ENCODE data around the gene TRHDE. TPM values are rescaled to one million over a fixed set of nuclear protein-coding genes. Genes with fewer than 3 reads are reported as not detected.

The TRHDE gene
- total RNA-seq, 1 experiment from 2014 or later = 0.74 TPM

- Histone ChIP-seq H3K79me2 (ENCODE audit: low read depth) (no peaks in the 10 kb centered on the region), H4K20me1 (ENCODE audit: insufficient read depth) (no peaks in the 10 kb centered on the region), H3F3A (ENCODE audit: insufficient read depth, low read depth) (no peaks in the 10 kb centered on the region), H3K4me1 (replicated peaks; ENCODE audit: insufficient read depth) (no peaks in the 10 kb centered on the region), H3K4me2 (no peak overlapping the region), H3K9me3 (ENCODE audit: insufficient read depth, low read depth) (no peaks in the 10 kb centered on the region), H3K4me3 (no peak overlapping the region), H3K27me3 (ENCODE audit: insufficient read depth, low read depth) (no peaks in the 10 kb centered on the region), H3K36me3 (ENCODE audit: low read depth) (no peaks in the 10 kb centered on the region), H3K27ac (no peak overlapping the region), H2AFZ (no peak overlapping the region), H3K9me2 (ENCODE audit: insufficient read depth) (no peaks in the 10 kb centered on the region)
- TF ChIP-seq EZH2 (IDR thresholded peaks at IDR 0.05; ENCODE audit: low read depth) (no peak), CTCF (conservative IDR thresholded peaks at IDR 0.05) (no peak)
- no peak for DNase-seq
- BruUV-seq (replicated peaks) = no TSS peak
- CTCF ChIA-PET = no interaction called here
- intact Hi-C loops (cut with micrococcal nuclease; ENCODE audit: unreplicated experiment) = no loop called here
- POLR2A ChIA-PET (ENCODE audit: unreplicated experiment) = no interaction called here
These were observed 233.1 kb downstream of the TRHDE start for GRCh38 chr12:72505227-72505626.

- POLR2A ChIA-PET (ENCODE audit: unreplicated experiment) = no interaction called here
- DNase-seq = no peak
- H3K27ac ChIP-seq = no peak overlapping the region
- no peaks in the 10 kb centered on the region for H3K36me3 ChIP-seq (ENCODE audit: low read depth)
- intact Hi-C loops (cut with micrococcal nuclease; ENCODE audit: unreplicated experiment) = no loop called here
- H3K9me3 ChIP-seq (ENCODE audit: insufficient read depth, low read depth) = no peaks in the 10 kb centered on the region
- H3F3A ChIP-seq (ENCODE audit: insufficient read depth, low read depth) = no peaks in the 10 kb centered on the region
- no peaks in the 10 kb centered on the region for H3K4me1 ChIP-seq (replicated peaks; ENCODE audit: insufficient read depth)
- H4K20me1 ChIP-seq (ENCODE audit: insufficient read depth) = no peaks in the 10 kb centered on the region
- no peak for TF ChIP-seq EZH2 (IDR thresholded peaks at IDR 0.05; ENCODE audit: low read depth)
- TF ChIP-seq CTCF (conservative IDR thresholded peaks at IDR 0.05) = no peak
- CTCF ChIA-PET = no interaction called here
- H2AFZ ChIP-seq = no peak overlapping the region
- H3K4me2 ChIP-seq = no peak overlapping the region
- no peaks in the 10 kb centered on the region for H3K79me2 ChIP-seq (ENCODE audit: low read depth)
- no peak overlapping the region for H3K4me3 ChIP-seq
- H3K27me3 ChIP-seq (ENCODE audit: insufficient read depth, low read depth) = no peaks in the 10 kb centered on the region
- no TSS peak for BruUV-seq (replicated peaks)
- no peaks in the 10 kb centered on the region for H3K9me2 ChIP-seq (ENCODE audit: insufficient read depth)
These were observed 237.7 kb downstream of the TRHDE start for GRCh38 chr12:72509891-72510290.

- ChIA-PET POLR2A (ENCODE audit: unreplicated experiment) (no interaction called here), CTCF (no interaction called here)
- no TSS peak for BruUV-seq (replicated peaks)
- no peaks in the 10 kb centered on the region for H3F3A ChIP-seq (ENCODE audit: insufficient read depth, low read depth)
- no peaks in the 10 kb centered on the region for H3K36me3 ChIP-seq (ENCODE audit: low read depth)
- no peaks in the 10 kb centered on the region for H3K9me2 ChIP-seq (ENCODE audit: insufficient read depth)
- H3K9me3 ChIP-seq (ENCODE audit: insufficient read depth, low read depth) = no peaks in the 10 kb centered on the region
- no peak overlapping the region for H3K4me2 ChIP-seq
- H3K79me2 ChIP-seq (ENCODE audit: low read depth) = no peaks in the 10 kb centered on the region
- no peak for DNase-seq
- no peak overlapping the region for H3K4me3 ChIP-seq
- H2AFZ ChIP-seq = no peak overlapping the region
- H4K20me1 ChIP-seq (ENCODE audit: insufficient read depth) = no peaks in the 10 kb centered on the region
- TF ChIP-seq EZH2 (IDR thresholded peaks at IDR 0.05; ENCODE audit: low read depth) (no peak), CTCF (conservative IDR thresholded peaks at IDR 0.05) (no peak)
- H3K27me3 ChIP-seq (ENCODE audit: insufficient read depth, low read depth) = no peaks in the 10 kb centered on the region
- H3K27ac ChIP-seq = no peak overlapping the region
- intact Hi-C loops (cut with micrococcal nuclease; ENCODE audit: unreplicated experiment) = no loop called here
- H3K4me1 ChIP-seq (replicated peaks; ENCODE audit: insufficient read depth) = no peaks in the 10 kb centered on the region
These were observed 238.6 kb downstream of the TRHDE start for GRCh38 chr12:72510772-72511171.

Measured in PC-9 (cell line).